Measurements from ENCODE around the gene NAALADL2. TPM values are rescaled to one million over a fixed set of nuclear protein-coding genes. Genes with fewer than 3 reads are reported as not detected.

NAALADL2 gene
- total and polyA plus RNA-seq, 2 of the 13 experiments (the other 11 are each of a cell fraction or from before 2014, with no cell fraction given): 0.08 TPM; not detected in 1

DNA sequence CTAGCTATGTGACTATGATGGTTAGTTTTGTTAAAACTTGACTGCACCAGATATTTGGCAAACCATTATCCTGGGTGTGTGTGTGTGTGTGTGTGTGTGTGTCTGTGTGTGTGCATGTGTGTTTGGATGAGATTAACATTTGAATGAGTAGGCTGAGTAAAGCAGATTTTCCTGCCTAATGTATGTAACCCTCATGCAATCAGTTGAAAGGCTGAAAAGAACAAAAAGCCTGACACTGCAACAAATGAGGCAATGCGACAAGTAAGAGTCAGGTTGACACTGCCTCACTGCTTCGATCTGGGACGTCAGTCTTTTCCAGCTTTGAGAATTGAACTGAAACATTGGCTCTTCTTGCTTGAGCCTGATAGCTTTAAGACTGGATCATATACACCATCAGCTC lies 643.0 kb downstream of the NAALADL2 start:
- no peak overlapping the region for H2AFZ ChIP-seq (ENCODE audit: low read length)
- H3K4me3 ChIP-seq (replicated peaks in 1 of 3; ENCODE audit: insufficient read depth in 1 of 3, low read depth in 2 of 3, low read length in 3 of 3): no peak overlapping the region
- CTCF ChIA-PET (ENCODE audit: low intra/inter-chr PET ratio, low total read pairs): no interaction called here
- H3K4me1 ChIP-seq (ENCODE audit: insufficient read depth, low read length): no peaks in the 10 kb centered on the region
- no peak overlapping the region for H3K9ac ChIP-seq (ENCODE audit: insufficient read depth, low read depth, low read length)
- no TSS peak for BruUV-seq (replicated peaks)
- FAIRE-seq (no peak), DNase-seq (ENCODE audit: low spot score) (no peak), ATAC-seq (no peak)
- H3K27me3 ChIP-seq (ENCODE audit: control insufficient read depth in 1 of 2, insufficient read depth in 2 of 2, low read length in 2 of 2): no peaks in the 10 kb centered on the region
- no peaks in the 10 kb centered on the region for H4K20me1 ChIP-seq (ENCODE audit: insufficient read depth, low read length)
- intact Hi-C loops (cut with micrococcal nuclease; ENCODE audit: unreplicated experiment): no loop called here
- no peaks in the 10 kb centered on the region for H3K36me3 ChIP-seq (replicated peaks in 1 of 2; ENCODE audit: control insufficient read depth in 1 of 2, insufficient read depth in 2 of 2, low read length in 2 of 2)
- in situ Hi-C loops (cut with HindIII; ENCODE audit: extremely low pct_ligation_motif_present, low pct_unique_long_range_greater_than_20kb): no loop called here
- H3K27ac ChIP-seq (ENCODE audit: extremely low read length, insufficient read depth, low read length): no peak overlapping the region
- no peak for TF ChIP-seq MXI1 (IDR thresholded peaks at IDR 0.05; ENCODE audit: borderline replicate concordance, low read depth, low read length)
- TF ChIP-seq, protein P1, sequence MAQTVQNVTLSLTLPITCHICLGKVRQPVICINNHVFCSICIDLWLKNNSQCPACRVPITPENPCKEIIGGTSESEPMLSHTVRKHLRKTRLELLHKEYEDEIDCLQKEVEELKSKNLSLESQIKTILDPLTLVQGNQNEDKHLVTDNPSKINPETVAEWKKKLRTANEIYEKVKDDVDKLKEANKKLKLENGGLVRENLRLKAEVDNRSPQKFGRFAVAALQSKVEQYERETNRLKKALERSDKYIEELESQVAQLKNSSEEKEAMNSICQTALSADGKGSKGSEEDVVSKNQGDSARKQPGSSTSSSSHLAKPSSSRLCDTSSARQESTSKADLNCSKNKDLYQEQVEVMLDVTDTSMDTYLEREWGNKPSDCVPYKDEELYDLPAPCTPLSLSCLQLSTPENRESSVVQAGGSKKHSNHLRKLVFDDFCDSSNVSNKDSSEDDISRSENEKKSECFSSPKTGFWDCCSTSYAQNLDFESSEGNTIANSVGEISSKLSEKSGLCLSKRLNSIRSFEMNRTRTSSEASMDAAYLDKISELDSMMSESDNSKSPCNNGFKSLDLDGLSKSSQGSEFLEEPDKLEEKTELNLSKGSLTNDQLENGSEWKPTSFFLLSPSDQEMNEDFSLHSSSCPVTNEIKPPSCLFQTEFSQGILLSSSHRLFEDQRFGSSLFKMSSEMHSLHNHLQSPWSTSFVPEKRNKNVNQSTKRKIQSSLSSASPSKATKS (CRISPR knock-in tag; IDR thresholded peaks at IDR 0.05): no peak
- no peak for TF ChIP-seq ZNF556 (CRISPR knock-in tag; IDR thresholded peaks at IDR 0.05; ENCODE audit: borderline replicate concordance)
- no peak for TF ChIP-seq ZNF451 (CRISPR knock-in tag; IDR thresholded peaks at IDR 0.05)
- TF ChIP-seq SMARCC2 (IDR thresholded peaks at IDR 0.05): no peak
- TF ChIP-seq, protein P2, sequence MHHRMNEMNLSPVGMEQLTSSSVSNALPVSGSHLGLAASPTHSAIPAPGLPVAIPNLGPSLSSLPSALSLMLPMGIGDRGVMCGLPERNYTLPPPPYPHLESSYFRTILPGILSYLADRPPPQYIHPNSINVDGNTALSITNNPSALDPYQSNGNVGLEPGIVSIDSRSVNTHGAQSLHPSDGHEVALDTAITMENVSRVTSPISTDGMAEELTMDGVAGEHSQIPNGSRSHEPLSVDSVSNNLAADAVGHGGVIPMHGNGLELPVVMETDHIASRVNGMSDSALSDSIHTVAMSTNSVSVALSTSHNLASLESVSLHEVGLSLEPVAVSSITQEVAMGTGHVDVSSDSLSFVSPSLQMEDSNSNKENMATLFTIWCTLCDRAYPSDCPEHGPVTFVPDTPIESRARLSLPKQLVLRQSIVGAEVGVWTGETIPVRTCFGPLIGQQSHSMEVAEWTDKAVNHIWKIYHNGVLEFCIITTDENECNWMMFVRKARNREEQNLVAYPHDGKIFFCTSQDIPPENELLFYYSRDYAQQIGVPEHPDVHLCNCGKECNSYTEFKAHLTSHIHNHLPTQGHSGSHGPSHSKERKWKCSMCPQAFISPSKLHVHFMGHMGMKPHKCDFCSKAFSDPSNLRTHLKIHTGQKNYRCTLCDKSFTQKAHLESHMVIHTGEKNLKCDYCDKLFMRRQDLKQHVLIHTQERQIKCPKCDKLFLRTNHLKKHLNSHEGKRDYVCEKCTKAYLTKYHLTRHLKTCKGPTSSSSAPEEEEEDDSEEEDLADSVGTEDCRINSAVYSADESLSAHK (CRISPR knock-in tag; IDR thresholded peaks at IDR 0.05; ENCODE audit: borderline replicate concordance): no peak
- no peak for TF ChIP-seq ZNF564 (CRISPR knock-in tag; IDR thresholded peaks at IDR 0.05)
- TF ChIP-seq HOXA3 (CRISPR knock-in tag; IDR thresholded peaks at IDR 0.05): no peak
- TF ChIP-seq ZNF256 (CRISPR knock-in tag; conservative IDR thresholded peaks at IDR 0.05): no peak
- no peak for TF ChIP-seq PTBP1 (IDR thresholded peaks at IDR 0.05; ENCODE audit: low read depth, low read length, poor library complexity, severe bottlenecking)
- no peak for TF ChIP-seq ZMYM4 (CRISPR knock-in tag; IDR thresholded peaks at IDR 0.05)
- TF ChIP-seq, protein P3, sequence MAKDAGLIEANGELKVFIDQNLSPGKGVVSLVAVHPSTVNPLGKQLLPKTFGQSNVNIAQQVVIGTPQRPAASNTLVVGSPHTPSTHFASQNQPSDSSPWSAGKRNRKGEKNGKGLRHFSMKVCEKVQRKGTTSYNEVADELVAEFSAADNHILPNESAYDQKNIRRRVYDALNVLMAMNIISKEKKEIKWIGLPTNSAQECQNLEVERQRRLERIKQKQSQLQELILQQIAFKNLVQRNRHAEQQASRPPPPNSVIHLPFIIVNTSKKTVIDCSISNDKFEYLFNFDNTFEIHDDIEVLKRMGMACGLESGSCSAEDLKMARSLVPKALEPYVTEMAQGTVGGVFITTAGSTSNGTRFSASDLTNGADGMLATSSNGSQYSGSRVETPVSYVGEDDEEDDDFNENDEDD (CRISPR knock-in tag; IDR thresholded peaks at IDR 0.05; ENCODE audit: borderline replicate concordance): no peak
- TF ChIP-seq, protein P4, sequence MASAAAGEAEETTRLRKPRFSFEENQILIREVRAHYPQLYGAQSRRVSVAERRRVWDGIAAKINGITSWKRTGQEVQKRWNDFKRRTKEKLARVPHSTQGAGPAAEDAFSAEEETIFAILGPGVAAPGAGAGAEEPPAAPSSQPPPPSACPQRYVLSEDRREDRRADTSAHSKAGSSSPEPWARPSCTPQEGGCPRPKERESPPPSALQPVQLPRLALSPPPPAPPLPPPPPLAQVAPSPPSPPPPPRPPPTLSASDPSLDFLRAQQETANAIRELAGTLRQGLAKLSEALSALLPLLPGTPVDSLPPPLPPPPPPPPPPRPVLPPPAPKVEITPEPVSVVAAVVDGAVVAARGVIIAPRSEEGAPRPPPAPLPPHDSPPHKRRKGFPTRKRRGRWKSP (CRISPR knock-in tag; IDR thresholded peaks at IDR 0.05): no peak
- TF ChIP-seq ZBTB38 (CRISPR knock-in tag; IDR thresholded peaks at IDR 0.05): no peak
- peaks cover 41% of the 10 kb centered on the region for H3K9me3 ChIP-seq (ENCODE audit: low read length)
- H3K4me2 ChIP-seq (ENCODE audit: low read depth, low read length): no peak overlapping the region
- H3K79me2 ChIP-seq (ENCODE audit: insufficient read depth, low read length): no peaks in the 10 kb centered on the region
- POLR2A ChIA-PET: no interaction called here
- 90% methylated on average over 1 of the region's 3 CpGs for WGBS (ENCODE audit: low lambda C conversion rate)
